H1 (cell line): ENCODE measurements around the gene SPATA6L. TPM values are rescaled to one million over a fixed set of nuclear protein-coding genes. Genes with fewer than 3 reads are reported as not detected.

Experiments used
- CTCF ChIA-PET: fragments of 300-600 bp; sonication (Branson Sonifier 250); formaldehyde crosslinking; loops from one replicate; lab custom pipeline; 2021; ENCODE audit not compliant: partially characterized antibody; lab: Charles Lee
- POLR2A ChIA-PET: fragments of 300-600 bp; sonication (Branson Sonifier 250); formaldehyde crosslinking; loops from one replicate; lab custom pipeline; 2021; ENCODE audit warnings: inconsistent platforms; ENCODE audit not compliant: partially characterized antibody; lab: Charles Lee
- DNase-seq, 2 experiments: peaks; one replicate each; pipeline versions ENCODE4 v3.0.0 to v3.0.0-alpha.2; 2010 to 2022; ENCODE audit warnings: low spot score in 2 of 2, low read depth in 1 of 2, mixed read lengths in 1 of 2
- FAIRE-seq: peaks from 2 replicates; lab custom pipeline; 2011; peaks lifted over from hg19 to GRCh38; lab: Jason Lieb, UNC
- H2AFZ ChIP-seq: 2 replicates; pipeline ENCODE4 v1.8.1; 2012; ENCODE audit warnings: low read length, inconsistent platforms
- H2AK5ac ChIP-seq: 2 replicates; pipeline ENCODE4 v1.6.1; 2013; ENCODE audit warnings: low read depth, low read length
- H2BK120ac ChIP-seq: replicated peaks from 2 replicates; pipeline ENCODE3; 2013; ENCODE audit warnings: low read depth, low read length, inconsistent platforms
- H2BK12ac ChIP-seq: 2 replicates; pipeline ENCODE4 v1.6.1; 2013; ENCODE audit warnings: low read depth, low read length
- H2BK15ac ChIP-seq: 2 replicates; pipeline ENCODE4 v1.6.1; 2013; ENCODE audit warnings: low read length
- H2BK20ac ChIP-seq: 2 replicates; pipeline ENCODE4 v1.6.1; 2013; ENCODE audit warnings: low read length
- H2BK5ac ChIP-seq: 2 replicates; pipeline ENCODE4 v1.6.1; 2013; ENCODE audit warnings: low read depth, low read length
- H3K14ac ChIP-seq: 2 replicates; pipeline ENCODE4 v1.6.1; 2013; ENCODE audit warnings: inconsistent platforms; ENCODE audit not compliant: insufficient read length
- H3K18ac ChIP-seq: 2 replicates; pipeline ENCODE4 v1.6.1; 2013; ENCODE audit warnings: low read length; ENCODE audit errors: extremely low read depth
- H3K23ac ChIP-seq: 2 replicates; pipeline ENCODE4 v1.6.1; 2013; ENCODE audit warnings: inconsistent platforms; ENCODE audit not compliant: insufficient read length
- H3K23me2 ChIP-seq: 2 replicates; pipeline ENCODE4 v1.6.1; 2013; ENCODE audit warnings: low read depth, low read length
- H3K27ac ChIP-seq: 2 replicates; pipeline ENCODE4 v1.6.1; 2011; ENCODE audit warnings: low read depth, low read length, inconsistent platforms
- H3K27me3 ChIP-seq, 4 experiments: replicated peaks in 1 of 4; 1 replicate in 1 of 4; 2 replicates in 3 of 4; pipeline versions ENCODE4 v1.6.1 to v1.8.1; 2011 to 2013; ENCODE audit warnings: low read length in 3 of 4, mild to moderate bottlenecking in 3 of 4, inconsistent platforms in 2 of 4, mixed read lengths in 2 of 4, moderate library complexity in 1 of 4; ENCODE audit not compliant: control insufficient read depth in 3 of 4, insufficient read depth in 3 of 4; ENCODE audit errors: extremely low read depth in 1 of 4
- H3K36me3 ChIP-seq, 4 experiments: 2 replicates each; pipeline versions ENCODE4 v1.6.1 to v1.8.1; 2011 to 2013; ENCODE audit warnings: mild to moderate bottlenecking in 4 of 4, low read length in 3 of 4, moderate library complexity in 2 of 4, control low read depth in 1 of 4, inconsistent platforms in 1 of 4; ENCODE audit not compliant: insufficient read depth in 4 of 4, control insufficient read depth in 2 of 4
- H3K4ac ChIP-seq: replicated peaks from 2 replicates; pipeline ENCODE3; 2013; ENCODE audit warnings: low read length, low read depth, mixed read lengths, inconsistent platforms; ENCODE audit not compliant: insufficient read length
- H3K4me1 ChIP-seq, 4 experiments: replicated peaks in 1 of 4; 1 replicate in 1 of 4; 2 replicates in 3 of 4; pipeline versions ENCODE4 v1.6.1 to v1.8.1; 2011 to 2013; ENCODE audit warnings: low read length in 3 of 4, inconsistent platforms in 2 of 4, mixed read lengths in 1 of 4; ENCODE audit not compliant: insufficient read depth in 4 of 4, control insufficient read depth in 3 of 4
- H3K4me2 ChIP-seq, 2 experiments: 2 replicates each; pipeline versions ENCODE4 v1.6.1 to v1.8.1; 2011 to 2013; ENCODE audit warnings: low read depth in 2 of 2, low read length in 2 of 2, control low read depth in 1 of 2, inconsistent platforms in 1 of 2, mild to moderate bottlenecking in 1 of 2; ENCODE audit not compliant: insufficient read depth in 1 of 2
- H3K4me3 ChIP-seq, 4 experiments: fragments of 200-600, 300-600 bp in 1 of 4; sonication (generic), shearing (Covaris generic), sonication (Bioruptor Twin) in 1 of 4; 2 replicates each; pipeline versions ENCODE4 v1.5.1 to v1.8.1; 2011 to 2016; ENCODE audit warnings: low read length in 4 of 4, low read depth in 3 of 4, control low read depth in 2 of 4, inconsistent platforms in 2 of 4, mild to moderate bottlenecking in 2 of 4, mixed read lengths in 1 of 4, moderate library complexity in 1 of 4; ENCODE audit not compliant: insufficient read depth in 2 of 4; ENCODE audit errors: extremely low read depth in 1 of 4
- H3K56ac ChIP-seq: replicated peaks from 2 replicates; pipeline ENCODE3; 2013; ENCODE audit warnings: low read depth, mild to moderate bottlenecking, mixed read lengths, low read length, inconsistent platforms; ENCODE audit not compliant: insufficient read length
- H3K79me1 ChIP-seq: 2 replicates; pipeline ENCODE4 v1.6.1; 2013; ENCODE audit warnings: low read depth, low read length, control low read depth
- H3K79me2 ChIP-seq, 2 experiments: 2 replicates each; pipeline versions ENCODE4 v1.6.1 to v1.8.1; 2012 to 2013; ENCODE audit warnings: low read length in 2 of 2, mild to moderate bottlenecking in 2 of 2, inconsistent platforms in 1 of 2; ENCODE audit not compliant: insufficient read depth in 2 of 2, control insufficient read depth in 1 of 2
- H3K9ac ChIP-seq, 4 experiments: replicated peaks in 1 of 4; 1 replicate in 1 of 4; 2 replicates in 3 of 4; pipeline versions ENCODE4 v1.6.1 to v1.8.1; 2011 to 2013; ENCODE audit warnings: low read depth in 3 of 4, low read length in 3 of 4, control low read depth in 2 of 4, mild to moderate bottlenecking in 2 of 4, moderate library complexity in 2 of 4, inconsistent platforms in 1 of 4; ENCODE audit errors: extremely low read depth in 1 of 4
- H3K9me3 ChIP-seq, 2 experiments: 2 replicates each; pipeline versions ENCODE4 v1.6.1 to v1.8.1; 2012 to 2013; ENCODE audit warnings: mild to moderate bottlenecking in 2 of 2, moderate library complexity in 2 of 2, control low read depth in 1 of 2, inconsistent platforms in 1 of 2, low read depth in 1 of 2, low read length in 1 of 2, mixed read lengths in 1 of 2; ENCODE audit not compliant: insufficient read depth in 2 of 2
- H4K20me1 ChIP-seq, 2 experiments: replicated peaks in 1 of 2; 2 replicates each; pipeline versions ENCODE3 to v1.8.1; 2011 to 2013; ENCODE audit warnings: inconsistent platforms in 2 of 2, low read length in 2 of 2, mild to moderate bottlenecking in 1 of 2; ENCODE audit not compliant: insufficient read depth in 2 of 2, control insufficient read depth in 1 of 2
- H4K5ac ChIP-seq: 2 replicates; pipeline ENCODE4 v1.6.1; 2013; ENCODE audit warnings: low read length, low read depth, mixed read lengths, inconsistent platforms; ENCODE audit not compliant: insufficient read length
- H4K8ac ChIP-seq: 2 replicates; pipeline ENCODE4 v1.8.0; 2013; ENCODE audit warnings: mild to moderate bottlenecking, moderate library complexity, low read length, inconsistent platforms; ENCODE audit not compliant: insufficient read depth; ENCODE audit errors: extremely low read depth
- H4K91ac ChIP-seq: replicated peaks from 2 replicates; pipeline ENCODE3; 2013; ENCODE audit warnings: low read length, mixed read lengths, inconsistent platforms; ENCODE audit not compliant: insufficient read length
- CEBPB ChIP-seq: IDR thresholded peaks from 2 replicates; pipeline ENCODE4 v1.6.1; 2012; ENCODE audit warnings: low read depth, low read length
- SRF ChIP-seq: IDR thresholded peaks from 2 replicates; pipeline ENCODE4 v1.6.1; 2011; ENCODE audit warnings: mild to moderate bottlenecking, low read depth, low read length, moderate library complexity
- WGBS, 2 experiments: shearing (Covaris generic) in 1 of 2; methylation state at CpG; one replicate each; pipeline versions ENCODE4 v1.1.6 to v1.1.7; 2013 to 2015; ENCODE audit warnings: low lambda C conversion rate in 2 of 2, mixed read lengths in 2 of 2, inconsistent platforms in 1 of 2, low coverage in 1 of 2, missing lambda C conversion rate in 1 of 2; ENCODE audit not compliant: insufficient replicate concordance in 2 of 2, insufficient coverage in 1 of 2, insufficient read length in 1 of 2; ENCODE audit errors: extremely low coverage in 1 of 2, missing lambda C conversion rate in 1 of 2; 5-methylcytosine and 5-hydroxymethylcytosine counted together
- polyA plus RNA-seq, 7 experiments: library from polyadenylated mRNA; depleted of rRNA in 3 of 7; stranded (reverse) in 5 of 7; unstranded in 2 of 7; fragments of >200 nt in 5 of 7; fragments of 200-250 nt in 2 of 7; gene quantifications; 1 replicate in 5 of 7; 2 replicates in 1 of 7; 4 replicates in 1 of 7; pipeline versions ENCODE4 v1.2.1 to v1.2.3, GENCODE V29; 2011 to 2013; ENCODE audit warnings: missing spikeins in 2 of 7, mixed read lengths in 2 of 7
- total RNA-seq: library from RNA; stranded (reverse); fragmentation: NEBNext Ultra II Directional; extraction: Animal tissue kit (Norgen Biotek cat#: 25700); gene quantifications from 2 replicates; pipeline ENCODE4 v1.2.1, GENCODE V29; 2021

SPATA6L gene
- total and polyA plus RNA-seq, 2 of the 8 experiments (the other 6 are each of a cell fraction or from before 2014, with no cell fraction given) = 0.57 to 1.1 TPM

GRCh38 chr9:4662108-4662988, 3.9 kb downstream of the SPATA6L start, which contains the start of gene PLPP6:
Gene PLPP6 (plus strand): TSS chr9:4662294. CDS start chr9:4662376, 82 bp downstream.
- Histone ChIP-seq H2AFZ (peak within 1 kb of the TSS; percentile 70), H3K23me2 (peaks cover 16% of the 10 kb centered on the region), H3K9me3 (no peaks in the 10 kb centered on the region), H3K14ac (no peak within 1 kb of the TSS), H4K20me1 (no peaks in the 10 kb centered on the region), H2BK120ac (no peak within 1 kb of the TSS), H2BK20ac (no peak within 1 kb of the TSS), H3K4me1 (peaks cover 4 to 23% (median 9%) of the 10 kb centered on the region in 4 experiments), H3K56ac (no peak within 1 kb of the TSS), H3K79me1 (peaks cover 6% of the 10 kb centered on the region; the same call in 1 of the 2 replicates), H3K18ac (peak within 1 kb of the TSS; percentile 63), H3K9ac (peak within 1 kb of the TSS; percentile 40 to 82 (median 73)), H2BK15ac (no peak within 1 kb of the TSS; the same call in 1 of the 2 replicates), H3K4ac (no peak within 1 kb of the TSS), H4K8ac (peak within 1 kb of the TSS; percentile 77), H3K4me2 (peak within 1 kb of the TSS; percentile 94 to 95), H3K27ac (no peak within 1 kb of the TSS), H3K23ac (no peak within 1 kb of the TSS), H3K36me3 (no peaks in the 10 kb centered on the region), H4K91ac (peak within 1 kb of the TSS; percentile 1), H2AK5ac (no peak within 1 kb of the TSS), H3K79me2 (peaks cover 3 to 9% of the 10 kb centered on the region in 2 experiments; a peak in 2 of 4 replicates), H2BK5ac (peak within 1 kb of the TSS; percentile 88; the same call in 1 of the 2 replicates), H3K4me3 (peak within 1 kb of the TSS; percentile 46 to 84 (median 82)), H3K27me3 (no peaks in the 10 kb centered on the region), H2BK12ac (peak within 1 kb of the TSS; percentile 18; the same call in 1 of the 2 replicates), H4K5ac (peak within 1 kb of the TSS; percentile 51)
- no peak for FAIRE-seq
- DNase-seq = peak; percentile 90 to 91
- ChIA-PET POLR2A (interaction anchor here (0.7 to 2.8 kb wide), 5 partner anchors 8 to 780 kb away, joined by 3 to 8 read pairs (median 6); partner anchors contain the start of genes AK3 and CDC37L1), CTCF (interaction anchor here (0.8 to 2.0 kb wide), 12 partner anchors 9 to 273 kb away, joined by 3 to 7 read pairs (median 3); partner anchors contain the start of gene AK3)
- 5% methylated on average over 66 of the region's 70 CpGs; no CpG with 5 or more reads in 1 of the 2 experiments for WGBS, 2 experiments
- TF ChIP-seq SRF (no peak), CEBPB (peak; percentile 88)
